SJCRH30 (cell line): Measurements from ENCODE around the gene FFAR2. TPM values are rescaled to one million over a fixed set of nuclear protein-coding genes. Genes with fewer than 3 reads are reported as not detected.
"Not testable (repeated sequence)": the region's sequence is repeated elsewhere in the genome, so short reads cannot be mapped to it uniquely, and the experiment has no call there.

Source experiments
- DNase-seq, 2 experiments: peaks; one replicate each; pipeline ENCODE4 v3.0.0-alpha.2; 2015 to 2020
- H3K27ac ChIP-seq: fragments of 250-450 bp; sonication (Bioruptor Pico); 2 replicates; pipeline ENCODE4 v1.5.1; 2020; ENCODE audit warnings: mild to moderate bottlenecking, moderate library complexity
- H3K27me3 ChIP-seq: fragments of 250-450 bp; sonication (Bioruptor Pico); 2 replicates; pipeline ENCODE4 v1.5.1; 2020; ENCODE audit warnings: mild to moderate bottlenecking, moderate library complexity
- H3K36me3 ChIP-seq: fragments of 250-450 bp; sonication (Bioruptor Pico); 2 replicates; pipeline ENCODE4 v1.5.1; 2020; ENCODE audit warnings: mild to moderate bottlenecking, moderate library complexity
- H3K4me1 ChIP-seq: fragments of 250-450 bp; sonication (Bioruptor Pico); 2 replicates; pipeline ENCODE4 v1.5.1; 2020; ENCODE audit warnings: mild to moderate bottlenecking, moderate library complexity
- H3K4me3 ChIP-seq: fragments of 250-450 bp; sonication (Bioruptor Pico); 2 replicates; pipeline ENCODE4 v1.5.1; 2020; ENCODE audit warnings: mild to moderate bottlenecking, moderate library complexity
- H3K9me3 ChIP-seq: fragments of 250-450 bp; sonication (Bioruptor Pico); replicated peaks from 2 replicates; pipeline ENCODE4 v1.5.1; 2020; ENCODE audit warnings: mild to moderate bottlenecking, moderate library complexity
- total RNA-seq: library from RNA; depleted of rRNA; stranded (reverse); fragments of >200 nt; shearing (Covaris generic); gene quantifications from 2 replicates; pipeline ENCODE4 v1.2.3, GENCODE V29; 2014; rRNA removed

FFAR2 gene
- not detected in 2 replicates for total RNA-seq

GRCh38 chr19:35447606-35448469 is at the start of gene FFAR2:
TSS of gene FFAR2 (plus strand) at chr19:35448257. CDS start at chr19:35449715, 1,458 bp downstream.
- H3K27ac ChIP-seq: no peak within 1 kb of the TSS
- peaks cover 28% of the 10 kb centered on the region for H3K27me3 ChIP-seq
- no peaks in the 10 kb centered on the region for H3K9me3 ChIP-seq
- no peaks in the 10 kb centered on the region for H3K36me3 ChIP-seq
- H3K4me3 ChIP-seq: no peak within 1 kb of the TSS
- no peaks in the 10 kb centered on the region for H3K4me1 ChIP-seq
- no peak for DNase-seq

DNA sequence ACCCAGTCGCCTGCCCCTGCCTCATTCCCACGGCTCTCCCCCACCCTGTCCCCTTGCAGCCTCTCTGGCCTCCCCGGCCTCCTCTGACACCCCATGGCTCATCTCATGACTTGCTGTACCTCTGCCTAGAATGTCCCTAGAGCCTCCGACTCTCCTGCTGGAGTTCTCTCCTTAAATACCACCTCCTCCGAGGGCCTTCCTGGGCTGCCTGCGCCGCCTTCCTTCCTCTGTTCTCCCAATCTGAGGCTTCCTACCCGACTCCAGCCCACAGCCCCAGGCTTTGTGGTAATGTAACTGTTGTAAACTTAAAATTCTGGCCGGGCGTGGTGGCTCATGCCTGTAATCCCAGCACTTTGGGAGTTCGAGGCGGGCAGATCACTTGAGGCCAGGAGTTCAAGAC is 49.5 kb upstream of the FFAR2 start:
- H3K4me3 ChIP-seq: no peak overlapping the region
- H3K9me3 ChIP-seq: no peaks in the 10 kb centered on the region
- no peak for DNase-seq
- H3K4me1 ChIP-seq: no peaks in the 10 kb centered on the region
- H3K27me3 ChIP-seq: 0 out of 2 replicates have a peak, but pooled peaks cover 3% of the 10 kb centered on the region
- no peaks in the 10 kb centered on the region for H3K36me3 ChIP-seq
- no peak overlapping the region for H3K27ac ChIP-seq

DNA sequence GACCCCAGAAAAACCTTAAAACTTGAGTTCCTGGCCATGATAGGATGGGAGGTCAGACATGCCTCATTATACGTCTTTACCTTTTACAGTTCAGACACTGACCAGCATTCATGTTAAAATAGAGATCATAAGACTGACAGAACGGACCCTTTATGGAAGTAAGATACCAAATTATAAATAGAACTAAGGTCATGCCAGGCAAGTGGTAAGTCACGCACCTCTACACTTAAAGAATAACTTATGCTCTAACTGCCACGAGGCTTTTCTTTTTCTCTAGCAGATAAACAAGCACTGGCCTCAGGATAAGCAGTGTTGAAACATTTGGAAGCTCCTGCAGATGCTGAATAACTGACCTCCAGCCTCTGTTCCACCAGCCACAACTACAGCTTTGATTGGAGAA is 48.8 kb upstream of the FFAR2 start:
- Histone ChIP-seq H3K27ac (no peak overlapping the region), H3K4me3 (no peak overlapping the region)

DNA sequence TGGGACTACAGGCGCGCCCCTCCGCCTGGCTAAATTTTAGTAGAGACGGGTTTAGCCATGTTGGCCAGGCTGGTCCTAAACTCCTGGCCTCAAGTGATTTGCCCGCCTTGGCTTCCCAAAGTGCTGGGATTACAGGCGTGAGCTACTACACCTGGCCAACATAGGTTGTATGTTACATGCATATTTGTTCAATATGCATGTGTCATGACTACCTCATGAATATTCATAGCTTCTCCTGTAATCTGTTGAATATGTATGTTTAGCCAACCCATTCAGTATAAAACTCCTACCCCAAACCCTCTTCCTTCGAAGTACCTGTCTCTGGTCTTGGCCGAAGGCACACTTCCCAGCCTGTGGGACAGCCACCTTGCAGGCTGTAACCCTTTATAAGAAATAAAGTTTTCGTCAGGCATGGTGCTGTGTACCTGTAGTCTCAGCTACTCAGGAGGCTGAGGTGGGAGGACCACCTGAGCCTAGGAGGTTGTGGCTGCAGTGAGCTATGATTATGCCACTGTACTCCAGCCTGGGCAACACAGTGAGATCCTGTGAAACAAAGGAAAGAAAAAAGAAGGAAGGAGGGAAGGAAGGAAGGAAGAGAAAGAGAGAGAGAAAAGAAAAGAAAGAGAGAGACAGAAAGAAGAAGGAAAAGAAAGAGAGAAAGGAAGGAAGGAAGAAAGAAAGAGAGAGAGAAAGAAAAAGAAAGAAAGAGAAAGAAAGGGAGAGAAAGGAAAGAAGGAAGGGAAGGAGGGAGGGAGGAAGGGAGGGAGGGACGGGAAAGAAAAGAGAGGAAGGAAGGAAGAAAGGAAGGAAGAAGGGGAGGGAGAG is 47.9 kb upstream of the FFAR2 start:
- 0 out of 2 replicates have a peak, but pooled peaks cover 3% of the 10 kb centered on the region for H3K27me3 ChIP-seq
- H3K9me3 ChIP-seq: no peaks in the 10 kb centered on the region
- H3K36me3 ChIP-seq: no peaks in the 10 kb centered on the region
- H3K27ac ChIP-seq: no peak overlapping the region
- no peak overlapping the region for H3K4me3 ChIP-seq
- H3K4me1 ChIP-seq: no peaks in the 10 kb centered on the region
- DNase-seq: no peak

More for the DNA sequence above, 48.8 kb upstream of the FFAR2 start:
- 0 out of 2 replicates have a peak, but pooled peaks cover 3% of the 10 kb centered on the region for H3K27me3 ChIP-seq
- no peak for DNase-seq
- H3K36me3 ChIP-seq: no peaks in the 10 kb centered on the region
- no peaks in the 10 kb centered on the region for H3K9me3 ChIP-seq
- no peaks in the 10 kb centered on the region for H3K4me1 ChIP-seq

GRCh38 chr19:35400773-35401100 is 47.3 kb upstream of the FFAR2 start:
- no peaks in the 10 kb centered on the region for H3K4me1 ChIP-seq

GRCh38 chr19:35401416-35401815 is 46.6 kb upstream of the FFAR2 start:
- DNase-seq: not testable (repeated sequence)

More at GRCh38 chr19:35400773-35401100, 47.3 kb upstream of the FFAR2 start:
- Histone ChIP-seq H3K27ac (no peak overlapping the region), H3K4me3 (no peak overlapping the region), H3K9me3 (no peaks in the 10 kb centered on the region), H3K27me3 (peaks cover 9% of the 10 kb centered on the region; the same call in 1 of the 2 replicates), H3K36me3 (no peaks in the 10 kb centered on the region)
- DNase-seq: no peak

DNA sequence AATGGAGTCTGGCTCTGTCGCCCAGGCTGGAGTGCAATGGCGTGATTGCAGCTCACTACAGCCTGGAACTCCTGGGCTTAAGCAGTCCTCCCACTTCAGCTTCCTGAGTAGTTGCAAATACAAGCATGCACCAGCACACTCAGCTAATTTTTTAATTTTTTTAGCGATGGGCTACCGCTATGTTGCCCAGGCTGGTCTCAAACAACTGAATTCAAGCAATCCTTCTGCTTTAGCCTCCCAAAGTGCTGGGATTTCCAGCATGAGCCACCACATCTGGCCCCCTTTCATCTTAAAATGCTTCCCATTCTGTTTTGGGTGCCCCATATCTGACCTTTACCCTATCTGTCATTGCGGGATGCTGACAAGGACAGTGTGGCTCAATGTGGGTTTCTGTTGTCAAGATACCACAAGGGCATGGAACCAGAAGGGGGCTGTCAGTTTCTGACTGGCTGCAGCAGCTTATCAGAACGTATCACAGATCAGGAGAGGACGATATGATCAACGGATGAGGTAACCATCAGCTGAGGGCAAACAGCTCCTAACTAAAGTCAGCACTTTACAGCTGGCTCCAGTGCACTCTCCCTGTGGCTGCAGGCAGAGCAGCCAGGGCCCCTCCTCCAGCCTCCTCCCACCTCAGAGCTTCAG is 44.8 kb upstream of the FFAR2 start:
- Histone ChIP-seq H3K36me3 (no peaks in the 10 kb centered on the region), H3K9me3 (no peaks in the 10 kb centered on the region), H3K4me1 (no peaks in the 10 kb centered on the region), H3K27ac (no peak overlapping the region), H3K4me3 (no peak overlapping the region), H3K27me3 (peaks cover 10% of the 10 kb centered on the region; the same call in 1 of the 2 replicates)
- no peak for DNase-seq

More at GRCh38 chr19:35401416-35401815, 46.6 kb upstream of the FFAR2 start:
- not testable (repeated sequence) for H3K9me3 ChIP-seq, H3K36me3 ChIP-seq, H3K27me3 ChIP-seq, H3K4me1 ChIP-seq, H3K4me3 ChIP-seq, H3K27ac ChIP-seq

DNA sequence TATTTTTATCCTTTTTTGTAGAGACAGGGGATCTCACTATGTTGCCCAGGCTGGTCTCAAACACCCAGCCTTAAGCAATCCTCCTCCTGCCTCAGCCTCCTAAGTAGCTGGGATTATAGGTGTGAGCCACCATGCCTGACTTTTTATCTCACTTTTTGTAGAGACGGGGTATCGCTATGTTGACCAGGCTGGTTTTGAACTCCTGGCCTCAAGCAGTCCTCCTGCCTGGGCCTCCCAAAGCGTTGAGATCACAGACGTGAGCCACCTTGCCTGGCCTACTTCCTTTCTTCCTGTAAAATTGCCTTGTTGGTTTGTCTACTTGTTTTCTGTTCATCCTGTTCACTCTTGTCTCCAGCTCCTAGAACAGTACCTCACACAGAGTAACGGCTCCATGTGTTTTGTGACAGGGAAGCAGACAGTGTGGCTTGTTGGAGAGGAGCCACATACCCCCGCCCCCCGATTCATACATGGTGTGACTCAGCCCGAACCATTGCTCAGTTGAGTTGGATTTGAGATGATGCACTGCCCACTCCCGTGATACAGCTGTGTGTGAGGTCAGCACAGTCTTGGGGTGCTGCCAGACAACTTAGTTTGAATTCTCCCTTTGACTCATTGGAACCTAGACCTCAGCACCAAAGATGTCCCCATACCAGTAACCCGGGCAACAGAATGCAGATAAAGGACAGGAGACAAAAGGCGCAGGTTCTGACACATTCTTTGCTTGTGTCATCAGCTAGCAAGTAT is 43.0 kb upstream of the FFAR2 start:
- H3K9me3 ChIP-seq: no peaks in the 10 kb centered on the region
- H3K27me3 ChIP-seq: peaks cover 20% of the 10 kb centered on the region; the same call in 1 of the 2 replicates
- H3K27ac ChIP-seq: no peak overlapping the region
- H3K36me3 ChIP-seq: no peaks in the 10 kb centered on the region
- no peaks in the 10 kb centered on the region for H3K4me1 ChIP-seq
- no peak overlapping the region for H3K4me3 ChIP-seq
- DNase-seq: peak; percentile 10 to 29

DNA sequence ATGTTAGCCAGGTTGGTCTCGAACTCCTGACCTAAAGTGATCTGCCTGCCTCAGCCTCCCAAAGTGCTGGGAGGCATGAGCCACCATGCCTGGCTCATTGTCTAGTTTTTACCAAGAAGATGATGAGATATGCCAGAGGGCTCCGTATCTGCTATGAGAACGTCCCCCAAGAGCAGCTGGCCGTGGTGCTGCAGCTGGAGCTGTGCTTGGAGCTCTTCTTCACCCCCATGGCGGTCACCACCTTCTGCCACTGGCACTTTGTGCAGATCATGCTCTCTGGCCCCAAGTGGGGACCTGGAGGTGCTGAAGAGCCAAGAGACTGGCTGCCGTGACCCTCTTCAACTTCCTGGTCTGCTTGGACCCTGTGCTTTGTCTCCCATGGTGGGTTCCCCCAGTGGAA is 40.4 kb upstream of the FFAR2 start:
- Histone ChIP-seq H3K4me1 (no peaks in the 10 kb centered on the region), H3K36me3 (no peaks in the 10 kb centered on the region), H3K4me3 (no peak overlapping the region), H3K9me3 (no peaks in the 10 kb centered on the region), H3K27me3 (peaks cover 17% of the 10 kb centered on the region; the same call in 1 of the 2 replicates), H3K27ac (no peak overlapping the region)
- no peak for DNase-seq

DNA sequence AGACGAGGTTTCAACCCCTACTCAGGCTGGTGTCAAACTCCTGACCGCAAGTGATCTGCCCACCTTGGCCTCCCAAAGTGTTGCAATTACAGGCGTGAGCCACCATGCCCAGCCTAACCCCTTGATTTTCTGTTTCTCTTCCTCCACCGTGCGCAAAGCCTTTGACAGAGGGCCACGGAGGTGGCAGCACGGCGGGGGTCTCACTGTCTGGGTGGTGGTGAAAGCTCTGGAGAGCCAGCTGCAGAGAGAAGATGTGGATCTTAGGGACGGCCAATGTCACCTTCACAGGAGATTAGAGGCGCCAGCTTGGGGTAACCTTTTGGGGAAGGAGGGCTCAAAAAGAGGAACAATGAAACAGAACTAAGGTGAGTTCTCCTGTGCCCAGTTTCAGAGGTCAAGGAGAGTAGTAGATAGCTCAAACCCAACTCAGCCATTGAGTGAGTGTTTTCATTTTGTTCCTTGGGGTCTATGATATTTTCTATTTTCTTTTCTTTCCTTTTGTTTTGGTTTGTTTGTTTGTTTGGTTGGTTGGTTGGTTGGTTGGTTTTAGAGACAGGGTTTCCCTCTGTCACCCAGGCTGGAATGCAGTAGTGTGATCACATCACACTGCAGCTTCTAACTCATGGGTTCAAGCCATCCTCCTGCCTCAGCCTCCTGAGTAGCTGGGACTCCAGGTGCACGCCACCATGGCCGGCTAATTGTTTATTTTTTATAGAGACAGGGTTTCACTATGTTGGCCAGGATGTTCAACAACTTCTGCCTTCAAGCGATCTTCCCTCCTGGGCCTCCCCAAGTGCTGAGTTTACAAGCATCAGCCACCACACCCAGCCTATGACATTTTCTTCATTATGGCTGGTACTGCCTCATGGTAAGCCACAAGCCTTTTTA is 39.5 kb upstream of the FFAR2 start:
- H3K27me3 ChIP-seq: peaks cover 17% of the 10 kb centered on the region; the same call in 1 of the 2 replicates
- no peak overlapping the region for H3K4me3 ChIP-seq
- H3K36me3 ChIP-seq: no peaks in the 10 kb centered on the region
- H3K4me1 ChIP-seq: no peaks in the 10 kb centered on the region
- H3K9me3 ChIP-seq: no peaks in the 10 kb centered on the region
- no peak overlapping the region for H3K27ac ChIP-seq
- no peak for DNase-seq

GRCh38 chr19:35409191-35409590 is 38.9 kb upstream of the FFAR2 start:
- no peaks in the 10 kb centered on the region for H3K36me3 ChIP-seq
- H3K9me3 ChIP-seq: no peaks in the 10 kb centered on the region
- H3K27ac ChIP-seq: no peak overlapping the region
- H3K27me3 ChIP-seq: peaks cover 17% of the 10 kb centered on the region; the same call in 1 of the 2 replicates
- no peak for DNase-seq
- H3K4me3 ChIP-seq: no peak overlapping the region
- no peaks in the 10 kb centered on the region for H3K4me1 ChIP-seq

DNA sequence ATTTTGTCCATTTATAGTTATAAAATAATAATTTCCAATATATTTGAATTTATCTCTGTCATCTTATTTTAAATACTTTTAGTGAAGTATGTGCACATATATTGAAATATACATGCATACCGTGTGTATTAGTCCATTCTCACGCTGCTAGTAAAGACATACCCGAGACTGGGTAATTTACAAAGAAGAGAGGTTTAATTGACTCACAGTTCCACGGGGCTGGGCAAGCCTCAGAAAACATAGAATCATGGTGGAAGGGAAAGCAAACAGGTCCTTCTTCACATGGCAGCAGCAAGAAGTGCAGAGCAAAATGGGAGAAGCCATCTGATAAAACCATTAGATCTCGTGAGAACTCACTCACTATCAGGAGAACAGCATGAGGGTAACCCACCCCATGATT is 37.6 kb upstream of the FFAR2 start:
- Histone ChIP-seq H3K4me3 (no peak overlapping the region), H3K27ac (no peak overlapping the region), H3K4me1 (no peaks in the 10 kb centered on the region), H3K36me3 (no peaks in the 10 kb centered on the region), H3K27me3 (peaks cover 13% of the 10 kb centered on the region; the same call in 1 of the 2 replicates), H3K9me3 (no peaks in the 10 kb centered on the region)
- DNase-seq: no peak

DNA sequence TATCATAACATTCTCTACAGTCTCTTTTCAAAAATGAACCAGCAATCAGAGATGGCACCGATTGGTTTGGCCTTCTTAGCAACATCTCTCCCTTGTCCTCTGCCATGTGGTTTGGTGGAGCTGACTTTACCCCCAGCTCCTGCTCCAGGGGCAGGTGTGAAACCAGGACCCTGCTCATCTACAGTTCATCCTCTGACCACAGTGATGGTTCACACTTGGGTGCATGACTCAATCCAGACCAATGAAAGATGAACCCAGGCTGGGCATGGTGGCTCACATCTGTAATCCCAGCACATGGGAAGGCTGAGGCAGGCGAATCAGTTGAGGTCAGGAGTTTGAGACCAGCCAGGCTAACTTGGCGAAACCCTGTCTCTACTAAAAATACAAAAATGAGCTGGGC is 33.6 kb upstream of the FFAR2 start:
- peaks cover 10% of the 10 kb centered on the region for H3K27me3 ChIP-seq
- H3K36me3 ChIP-seq: no peaks in the 10 kb centered on the region
- no peak overlapping the region for H3K4me3 ChIP-seq
- H3K4me1 ChIP-seq: no peaks in the 10 kb centered on the region
- DNase-seq: no peak
- no peak overlapping the region for H3K27ac ChIP-seq
- H3K9me3 ChIP-seq: no peaks in the 10 kb centered on the region
